Measurements from ENCODE around the gene OGDH. TPM values are rescaled to one million over a fixed set of nuclear protein-coding genes. Genes with fewer than 3 reads are reported as not detected.

Gene OGDH
- total RNA-seq, 1 experiment from 2014 or later: 81.6 TPM

Other genes with a start within 250 kb of the OGDH start
- 47.7 and 53.4 TPM in 2 replicates for gene NUDCD3, start 116.0 kb upstream of the OGDH start, total RNA-seq (2014; rRNA removed; shearing (Covaris generic))
- gene NPC1L1, start 65.3 kb upstream of the OGDH start, total RNA-seq (2014; rRNA removed; shearing (Covaris generic)): 0.13 and 0.31 TPM in 2 replicates
- 147 and 164 TPM in 2 replicates for gene DDX56, start 32.7 kb upstream of the OGDH start, total RNA-seq (2014; rRNA removed; shearing (Covaris generic))
- 119 and 134 TPM in 2 replicates for gene TMED4, start 24.4 kb upstream of the OGDH start, total RNA-seq (2014; rRNA removed; shearing (Covaris generic))
- 37.7 and 41.0 TPM in 2 replicates for gene ZMIZ2, start 142.2 kb downstream of the OGDH start, total RNA-seq (2014; rRNA removed; shearing (Covaris generic))
- gene PPIA, start 190.1 kb downstream of the OGDH start, total RNA-seq (2014; rRNA removed; shearing (Covaris generic)): 3,779 and 3,976 TPM in 2 replicates
- gene H2AZ2, start 241.5 kb downstream of the OGDH start, total RNA-seq (2014; rRNA removed; shearing (Covaris generic)): 503 and 539 TPM in 2 replicates